CD4-positive, alpha-beta T cell treated with Interleukin-2 at 100 ng/mL for 4 hours (primary cell): Measurements from ENCODE around the gene MAP2K3.
"Not testable (repeated sequence)": the region's sequence is repeated elsewhere in the genome, so short reads cannot be mapped to it uniquely, and the experiment has no call there.

Source experiments
- DNase-seq: peaks from one replicate; pipeline ENCODE4 v3.0.0-alpha.2; 2020; ENCODE audit warnings: low spot score

Gene MAP2K3

GRCh38 chr17:21297026-21297520 lies 12.6 kb downstream of the MAP2K3 start:
- DNase-seq: no peak

- no peak for DNase-seq
Measured at GRCh38 chr17:21297597-21297996, 13.1 kb downstream of the MAP2K3 start.

- no peak for DNase-seq
Measured at GRCh38 chr17:21298056-21298982, 13.8 kb downstream of the MAP2K3 start.

GRCh38 chr17:21298983-21299519 lies 14.5 kb downstream of the MAP2K3 start:
- DNase-seq: no peak

GRCh38 chr17:21299981-21300600 lies 15.6 kb downstream of the MAP2K3 start:
- no peak for DNase-seq

GRCh38 chr17:21300601-21301571 lies 16.4 kb downstream of the MAP2K3 start:
- no peak for DNase-seq

- DNase-seq: no peak
Measured at GRCh38 chr17:21301593-21302550, 17.4 kb downstream of the MAP2K3 start.

- no peak for DNase-seq
Measured at GRCh38 chr17:21302711-21303425, 18.4 kb downstream of the MAP2K3 start.

- DNase-seq: no peak
Measured at GRCh38 chr17:21303441-21304065, 19.0 kb downstream of the MAP2K3 start.

- DNase-seq: no peak
Measured at GRCh38 chr17:21304091-21304490, 19.6 kb downstream of the MAP2K3 start.

- not testable (repeated sequence) for DNase-seq
Measured at GRCh38 chr17:21304551-21305151, 20.1 kb downstream of the MAP2K3 start.

- not testable (repeated sequence) for DNase-seq
Measured at GRCh38 chr17:21305431-21306180, 21.1 kb downstream of the MAP2K3 start.

- DNase-seq: not testable (repeated sequence)
Measured at GRCh38 chr17:21306611-21307272, 22.2 kb downstream of the MAP2K3 start.

GRCh38 chr17:21307273-21307625 lies 22.7 kb downstream of the MAP2K3 start:
- not testable (repeated sequence) for DNase-seq

GRCh38 chr17:21308931-21309381 lies 24.4 kb downstream of the MAP2K3 start:
- not testable (repeated sequence) for DNase-seq

- not testable (repeated sequence) for DNase-seq
Measured at GRCh38 chr17:21310061-21310765, 25.7 kb downstream of the MAP2K3 start.
